Erythroblast (primary cell): ENCODE measurements around the gene ASTL.

Experiments
- GATA1 ChIP-seq: IDR thresholded peaks from 2 replicates; pipeline ENCODE4 v1.6.1; 2011; ENCODE audit warnings: low read depth, mild to moderate bottlenecking, control low read depth, low read length, moderate library complexity
- POLR2A ChIP-seq: IDR thresholded peaks from 2 replicates; pipeline ENCODE4 v1.6.1; 2011; ENCODE audit warnings: mild to moderate bottlenecking, low read length

DNA sequence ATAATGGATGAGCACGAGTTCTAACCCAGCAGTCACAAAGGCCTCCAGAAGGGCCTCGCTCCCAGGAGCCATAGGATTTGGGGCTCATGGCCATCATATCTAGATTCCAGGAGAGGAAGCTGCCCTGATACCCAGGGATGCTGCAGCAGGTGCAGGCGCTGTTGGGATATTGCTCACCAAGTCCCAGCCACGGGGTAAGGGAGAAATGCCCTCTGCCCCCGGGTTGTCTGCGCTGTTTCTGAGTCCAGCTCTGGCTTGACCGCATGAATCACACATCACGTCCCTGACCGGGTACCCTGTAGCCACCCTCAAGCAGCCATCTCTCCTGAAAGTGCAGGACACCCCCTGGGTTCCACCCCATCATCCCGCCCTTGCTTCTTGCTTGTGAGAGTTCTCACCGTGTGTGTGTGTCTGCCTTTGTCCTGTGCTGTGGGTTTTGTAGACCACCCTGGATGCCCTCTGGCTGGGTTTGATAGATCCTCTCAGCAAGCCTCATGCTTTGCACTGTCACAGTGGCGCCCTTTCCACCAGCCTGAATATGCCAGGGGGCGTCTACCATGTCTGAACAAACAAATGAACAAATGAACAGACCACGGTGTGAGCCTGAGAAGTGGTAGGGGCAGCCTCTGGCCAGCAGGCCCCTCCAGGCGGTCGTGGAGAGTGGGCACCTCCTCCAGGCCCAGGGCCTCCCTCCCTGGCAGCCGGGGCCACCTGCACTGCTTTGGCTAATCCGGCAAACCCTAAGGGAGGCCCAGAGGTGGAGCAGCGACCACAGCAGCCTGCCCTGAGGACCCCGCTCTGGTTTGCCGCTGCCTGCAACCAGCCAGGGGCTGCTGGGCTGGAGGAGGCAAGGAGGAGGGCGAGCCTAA, 54.1 kb downstream of the ASTL start:
- TF ChIP-seq POLR2A (no peak), GATA1 (no peak)
